ENCODE measurements around the gene CD109.

DNA sequence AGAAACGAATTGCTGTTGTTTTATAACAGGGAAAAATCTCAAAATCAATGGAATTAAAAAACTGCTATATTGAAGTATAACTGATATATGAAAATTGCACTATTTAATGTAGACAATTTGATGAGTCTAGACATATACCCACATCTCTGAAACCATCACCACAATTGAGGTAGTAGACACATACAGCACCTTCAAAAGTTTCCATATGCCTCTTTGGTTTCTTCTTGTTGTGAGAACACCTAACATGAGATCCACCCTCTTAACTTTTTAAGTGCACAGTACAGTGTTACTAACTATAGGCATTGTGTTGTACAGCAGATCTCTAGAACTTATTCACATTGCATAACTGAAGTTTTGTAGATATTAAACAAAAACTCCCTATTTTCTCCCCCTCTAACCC lies 28.2 kb upstream of the CD109 start:
- TF ChIP-seq, protein P1, sequence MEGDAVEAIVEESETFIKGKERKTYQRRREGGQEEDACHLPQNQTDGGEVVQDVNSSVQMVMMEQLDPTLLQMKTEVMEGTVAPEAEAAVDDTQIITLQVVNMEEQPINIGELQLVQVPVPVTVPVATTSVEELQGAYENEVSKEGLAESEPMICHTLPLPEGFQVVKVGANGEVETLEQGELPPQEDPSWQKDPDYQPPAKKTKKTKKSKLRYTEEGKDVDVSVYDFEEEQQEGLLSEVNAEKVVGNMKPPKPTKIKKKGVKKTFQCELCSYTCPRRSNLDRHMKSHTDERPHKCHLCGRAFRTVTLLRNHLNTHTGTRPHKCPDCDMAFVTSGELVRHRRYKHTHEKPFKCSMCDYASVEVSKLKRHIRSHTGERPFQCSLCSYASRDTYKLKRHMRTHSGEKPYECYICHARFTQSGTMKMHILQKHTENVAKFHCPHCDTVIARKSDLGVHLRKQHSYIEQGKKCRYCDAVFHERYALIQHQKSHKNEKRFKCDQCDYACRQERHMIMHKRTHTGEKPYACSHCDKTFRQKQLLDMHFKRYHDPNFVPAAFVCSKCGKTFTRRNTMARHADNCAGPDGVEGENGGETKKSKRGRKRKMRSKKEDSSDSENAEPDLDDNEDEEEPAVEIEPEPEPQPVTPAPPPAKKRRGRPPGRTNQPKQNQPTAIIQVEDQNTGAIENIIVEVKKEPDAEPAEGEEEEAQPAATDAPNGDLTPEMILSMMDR (IDR thresholded peaks at IDR 0.05; ENCODE audit: poor library complexity): no peak
- no peak for TF ChIP-seq EZH2 (IDR thresholded peaks at IDR 0.05; ENCODE audit: borderline replicate concordance)
- TF ChIP-seq EZH2phosphoT487 (IDR thresholded peaks at IDR 0.05; ENCODE audit: low read depth, severe bottlenecking, unreplicated experiment): no peak

Data from hepatocyte (in vitro differentiated cells).